CD4-positive, alpha-beta T cell treated with Interferon alpha-2 for 1 hour (primary cell): ENCODE measurements around the gene GAP43.

Experiments
- DNase-seq, 2 donors: peaks; one replicate each; pipeline ENCODE4 v3.0.0-alpha.2; 2020 to 2022

GAP43 gene

DNA sequence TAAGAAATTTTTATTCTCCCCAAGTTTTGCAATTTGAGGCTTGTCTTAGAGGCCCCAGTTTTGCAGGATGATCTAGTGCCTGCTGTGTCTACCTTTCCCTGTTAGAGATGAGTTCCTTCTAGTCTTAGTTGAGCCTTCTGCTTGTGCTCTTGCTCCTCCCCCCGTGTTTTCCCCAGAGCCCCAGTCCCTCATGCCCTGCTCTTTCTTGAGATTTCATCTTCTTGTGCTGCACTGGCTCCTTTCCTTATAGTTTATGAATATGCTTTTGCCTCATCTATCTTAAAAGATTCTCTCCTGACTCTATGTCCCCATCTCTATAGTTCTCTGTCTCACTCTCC is 4.7 kb downstream of the GAP43 start:
- DNase-seq, result no peak

DNA sequence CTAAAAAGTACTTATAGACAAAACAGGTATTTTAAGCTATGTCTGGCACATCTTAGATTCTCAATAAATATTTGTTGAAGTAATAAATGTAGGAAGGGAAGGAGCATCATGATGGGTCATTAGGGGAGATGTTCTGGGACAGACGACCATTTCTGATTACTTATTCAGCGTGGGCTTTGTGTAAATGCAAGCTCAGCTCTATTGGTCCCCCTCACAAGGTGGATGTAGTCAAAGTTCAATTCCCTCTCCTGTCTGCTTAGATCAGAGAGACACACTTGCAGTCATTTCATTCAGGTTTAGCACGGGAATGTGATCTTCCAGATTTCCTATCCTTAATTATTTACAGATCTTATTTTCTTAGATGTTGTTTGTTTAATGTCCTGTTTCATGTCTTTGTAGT is 7.5 kb downstream of the GAP43 start:
- no peak for DNase-seq

DNA sequence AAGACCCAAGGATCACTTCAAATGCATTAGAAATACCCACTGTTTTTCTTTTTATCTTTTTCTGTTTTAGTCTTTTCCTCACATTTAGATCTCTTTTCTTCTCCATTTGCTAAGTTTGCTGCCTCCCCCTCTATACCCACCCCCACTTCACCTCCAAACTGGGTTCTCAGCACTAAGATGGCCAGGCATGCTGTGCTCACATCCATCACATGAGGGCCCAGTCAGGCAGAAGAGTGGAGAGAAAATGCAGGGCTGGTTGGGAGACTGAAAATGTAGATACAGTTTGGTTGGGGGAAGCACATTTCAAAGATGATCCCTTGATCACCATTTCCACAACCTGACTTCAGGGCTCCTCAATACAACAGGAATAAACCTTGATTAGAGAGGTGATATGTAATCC is 8.7 kb downstream of the GAP43 start:
- DNase-seq, result no peak

DNA sequence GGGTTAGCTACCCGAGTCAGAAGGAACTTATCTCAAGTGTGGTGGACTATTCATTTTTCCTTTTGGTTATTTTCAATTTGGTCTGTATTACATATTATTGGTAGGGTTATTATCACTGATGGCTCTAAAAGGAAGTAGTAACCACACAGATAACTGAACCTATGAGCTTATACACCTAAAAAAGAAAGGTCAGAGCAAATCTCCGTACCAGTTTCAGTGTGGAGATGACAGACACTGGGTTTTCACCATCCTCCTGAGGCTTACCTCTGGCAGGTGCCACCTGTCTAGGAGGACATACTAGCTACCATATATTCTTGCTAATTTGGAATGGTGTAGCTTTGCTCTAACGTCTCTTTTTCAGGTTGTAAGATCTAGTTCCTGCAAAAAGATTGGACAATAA is 10.2 kb downstream of the GAP43 start:
- no peak for DNase-seq

GRCh38 chr3:115634052-115634451 is 10.7 kb downstream of the GAP43 start:
- DNase-seq, result no peak

GRCh38 chr3:115635406-115635805 is 12.1 kb downstream of the GAP43 start:
- no peak for DNase-seq

GRCh38 chr3:115638241-115638640 is 14.9 kb downstream of the GAP43 start:
- DNase-seq, result no peak

- DNase-seq, result no peak
Observed at GRCh38 chr3:115638991-115639390, 15.7 kb downstream of the GAP43 start.

DNA sequence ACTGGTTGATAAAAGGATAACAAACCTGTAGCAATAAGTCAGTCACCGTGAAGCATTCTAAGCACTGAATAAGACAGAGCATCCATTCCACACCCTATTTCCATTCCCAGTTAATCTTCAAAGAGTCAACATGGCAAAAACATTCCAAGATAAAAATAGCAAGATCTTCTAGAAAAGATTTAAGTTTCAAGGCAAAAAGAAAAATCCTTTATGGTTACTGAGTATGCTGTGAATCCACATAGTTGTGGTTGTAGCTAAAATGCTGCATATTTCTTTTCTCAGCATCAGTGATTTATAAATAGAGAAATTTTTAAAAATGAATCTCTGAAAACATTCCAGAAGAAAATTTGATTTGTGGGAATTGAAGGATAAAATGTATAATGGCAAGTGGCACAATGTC is 21.1 kb downstream of the GAP43 start:
- no peak for DNase-seq

DNA sequence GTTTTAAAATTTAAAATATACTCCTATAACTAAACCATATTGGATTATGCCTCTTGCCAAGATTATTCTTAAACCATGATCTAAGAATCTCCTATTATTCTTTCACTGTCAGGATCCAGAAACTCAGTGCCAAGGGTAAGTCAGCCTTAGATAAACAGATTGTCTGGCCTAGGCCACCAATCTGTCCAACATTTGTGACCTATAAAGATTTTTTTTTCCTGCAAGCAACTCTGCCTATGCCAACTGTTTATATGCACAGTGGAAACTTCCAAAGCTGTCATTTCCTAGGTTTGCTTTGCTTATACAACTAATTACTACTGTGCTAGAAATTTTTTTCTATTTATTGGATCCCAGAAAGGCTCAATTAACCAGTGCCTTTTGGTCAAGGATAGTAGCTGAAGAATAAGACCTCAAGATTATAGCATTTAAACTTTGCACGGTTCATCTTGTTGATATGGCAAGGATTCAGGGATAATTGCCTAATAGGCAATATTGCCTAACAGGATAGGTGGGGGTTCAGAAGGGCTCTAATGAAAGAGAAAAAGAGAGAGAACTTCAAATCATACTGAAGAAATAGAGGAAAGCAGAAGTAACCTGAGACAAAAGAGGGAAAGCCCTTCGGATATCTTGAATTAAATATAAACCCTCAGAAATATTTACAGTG is 22.8 kb downstream of the GAP43 start:
- DNase-seq, result no peak

- DNase-seq, result no peak
Observed at GRCh38 chr3:115648559-115648958, 25.2 kb downstream of the GAP43 start.

- no peak for DNase-seq
Observed at GRCh38 chr3:115651087-115651486, 27.8 kb downstream of the GAP43 start.

- no peak for DNase-seq
Observed at GRCh38 chr3:115651599-115651998, 28.3 kb downstream of the GAP43 start.

DNA sequence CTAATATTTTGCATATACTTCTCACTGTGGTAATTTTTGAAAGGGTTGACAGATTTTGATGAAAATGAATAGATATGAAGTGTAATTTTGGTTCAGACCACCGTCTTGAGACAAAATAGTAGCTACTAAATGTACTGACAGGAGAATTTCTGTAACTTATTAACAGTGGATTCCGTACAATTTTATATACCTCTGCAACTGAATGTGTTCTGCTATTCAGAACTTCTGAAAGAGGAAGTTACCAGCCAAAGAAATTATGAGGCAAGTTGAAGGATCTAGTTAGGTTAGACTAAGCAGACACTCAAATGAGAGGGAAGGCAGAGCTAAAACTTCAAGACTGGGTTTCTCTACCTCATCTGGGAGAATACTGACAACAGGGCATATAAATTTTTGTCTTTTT is 29.4 kb downstream of the GAP43 start:
- DNase-seq, result no peak

DNA sequence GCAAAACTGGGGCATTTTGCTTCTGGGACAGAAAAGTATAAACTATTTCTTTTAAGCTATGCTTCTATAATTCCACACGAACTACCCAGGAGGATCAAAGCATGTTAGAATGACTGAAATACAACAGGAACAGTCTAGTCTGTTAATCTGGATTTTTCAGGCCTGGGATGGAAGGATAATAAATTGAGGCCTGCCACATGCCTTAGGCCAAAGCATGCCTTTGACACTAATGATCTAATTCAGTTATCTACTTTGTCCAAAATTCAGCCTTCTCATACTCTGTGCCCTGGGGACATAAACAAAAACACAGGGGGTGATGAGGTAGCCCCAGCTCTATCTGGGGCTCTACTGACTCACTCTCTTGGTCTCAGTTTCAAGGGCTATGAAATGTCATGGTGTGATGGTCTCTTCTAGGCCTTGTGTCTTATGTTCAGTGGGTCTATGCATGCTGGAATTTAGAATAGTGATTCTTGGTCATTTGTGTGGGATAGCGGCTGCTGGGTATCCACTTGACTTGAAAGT is 32.5 kb downstream of the GAP43 start:
- DNase-seq, result no peak

DNA sequence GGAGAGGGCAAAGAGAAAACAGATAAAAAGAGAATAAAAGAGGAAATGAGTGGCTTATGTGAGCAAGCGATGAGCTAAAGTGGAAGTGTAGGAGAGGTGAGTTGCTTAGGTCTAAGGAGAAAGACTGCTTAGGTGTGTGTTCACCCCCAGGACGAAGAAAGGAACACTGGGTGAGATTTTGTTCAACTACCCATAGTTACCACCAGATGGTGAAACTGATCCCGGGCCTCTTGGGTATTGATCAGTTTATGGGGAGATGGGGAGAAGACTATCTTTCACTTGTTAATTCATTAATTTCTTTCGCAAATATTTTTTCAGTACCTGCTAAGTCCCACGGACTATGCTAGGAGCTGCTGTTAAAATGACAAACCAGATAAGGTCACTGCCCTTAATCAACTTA is 33.9 kb downstream of the GAP43 start:
- DNase-seq, result no peak

GRCh38 chr3:115658032-115658336 is 34.7 kb downstream of the GAP43 start:
- DNase-seq, result no peak

DNA sequence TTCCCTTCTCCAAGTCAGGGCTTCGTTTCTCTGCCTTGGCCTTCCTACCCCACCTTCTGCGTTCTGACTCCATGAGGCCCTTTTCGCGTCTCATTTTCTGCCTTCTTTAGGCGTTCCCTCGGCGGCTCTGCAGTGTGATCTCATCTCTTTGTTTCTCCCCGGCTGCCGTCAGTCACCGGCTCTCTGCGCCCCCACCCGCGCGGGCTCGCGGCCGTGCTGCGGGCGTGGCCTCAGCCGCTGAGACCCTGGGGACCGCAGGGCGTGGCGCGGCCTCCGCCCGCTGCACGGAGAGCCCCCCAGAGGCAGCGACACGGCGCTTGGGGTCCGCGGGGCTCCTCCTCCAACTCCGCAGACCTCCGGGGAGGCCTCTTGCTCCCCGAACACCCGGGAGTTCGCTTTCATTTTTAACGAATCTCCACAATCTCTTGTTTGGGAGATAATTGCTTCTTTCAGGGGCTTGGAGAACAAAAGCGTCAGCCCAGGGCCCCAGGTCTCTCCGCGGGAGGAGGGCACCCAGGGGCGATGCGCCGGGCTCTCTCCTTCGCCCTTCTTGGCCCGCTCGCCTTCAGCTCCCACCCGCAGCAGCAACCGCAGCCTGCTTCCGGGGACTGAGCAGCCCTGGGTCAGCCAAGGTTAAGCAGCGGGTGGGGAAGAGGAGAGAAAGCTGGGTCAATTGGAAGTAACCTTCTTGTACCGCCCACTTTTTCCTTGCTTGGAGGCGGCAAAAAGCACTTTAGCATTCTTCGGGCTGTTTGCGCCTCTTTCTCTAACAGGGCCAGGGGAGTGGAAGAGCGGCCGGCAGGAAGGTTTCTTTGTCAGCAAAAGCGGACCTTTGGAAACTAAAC is 35.2 kb downstream of the GAP43 start:
- peak; percentile 68 to 71 for DNase-seq

- DNase-seq, result no peak
Observed at GRCh38 chr3:115659253-115660220, 36.2 kb downstream of the GAP43 start.

DNA sequence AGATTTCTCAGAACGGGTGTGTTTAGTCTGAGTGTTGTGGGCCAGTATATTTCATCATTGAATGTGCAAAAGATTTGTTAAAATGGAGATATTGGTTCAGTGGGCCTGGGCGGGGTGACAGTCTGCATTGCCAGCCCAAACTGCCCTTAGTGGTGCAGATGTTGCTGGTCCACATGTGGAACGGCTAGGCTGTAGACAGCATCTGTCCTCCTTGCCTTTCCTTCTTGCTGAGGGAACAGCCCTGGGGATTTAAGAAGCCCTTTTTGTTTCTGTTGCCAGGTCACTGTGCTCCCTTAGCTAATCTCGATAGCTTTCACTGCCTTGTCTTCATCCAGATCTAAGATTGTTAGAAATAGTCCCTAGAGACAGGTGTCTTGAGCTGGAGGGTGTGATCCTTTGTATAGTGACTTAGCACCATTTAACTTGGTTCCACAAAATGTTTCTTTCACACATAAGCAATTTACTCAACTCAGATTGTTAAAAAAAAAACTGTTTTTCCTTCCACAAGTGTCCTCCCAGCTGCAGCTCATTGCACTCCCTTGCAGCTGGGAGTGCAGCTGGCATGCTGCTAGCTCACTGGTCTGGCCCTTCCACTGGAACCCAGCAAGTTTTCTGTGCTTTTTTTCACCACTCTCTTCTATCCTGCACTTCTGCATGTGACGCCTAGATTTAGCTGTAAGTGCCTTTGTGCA is 37.5 kb downstream of the GAP43 start:
- DNase-seq, result no peak

DNA sequence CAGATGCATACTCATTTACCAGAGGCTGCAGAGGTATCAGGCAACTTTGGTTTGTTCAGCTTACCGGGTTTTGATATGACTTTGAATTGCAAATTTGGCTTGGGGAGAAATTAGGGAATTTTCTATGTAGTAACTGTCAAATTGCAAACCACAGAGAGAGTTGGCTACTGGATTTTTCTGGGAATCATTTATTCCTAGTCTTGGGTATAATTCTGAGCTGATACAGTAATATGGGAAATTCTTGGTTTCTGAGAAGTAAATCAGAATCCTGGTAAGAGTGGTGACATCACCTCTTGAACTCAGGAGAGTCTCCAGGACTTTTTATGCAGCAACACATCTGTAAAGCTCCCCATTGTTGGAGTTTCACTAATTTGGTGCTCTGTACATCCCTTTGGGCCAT is 39.0 kb downstream of the GAP43 start:
- no peak for DNase-seq

DNA sequence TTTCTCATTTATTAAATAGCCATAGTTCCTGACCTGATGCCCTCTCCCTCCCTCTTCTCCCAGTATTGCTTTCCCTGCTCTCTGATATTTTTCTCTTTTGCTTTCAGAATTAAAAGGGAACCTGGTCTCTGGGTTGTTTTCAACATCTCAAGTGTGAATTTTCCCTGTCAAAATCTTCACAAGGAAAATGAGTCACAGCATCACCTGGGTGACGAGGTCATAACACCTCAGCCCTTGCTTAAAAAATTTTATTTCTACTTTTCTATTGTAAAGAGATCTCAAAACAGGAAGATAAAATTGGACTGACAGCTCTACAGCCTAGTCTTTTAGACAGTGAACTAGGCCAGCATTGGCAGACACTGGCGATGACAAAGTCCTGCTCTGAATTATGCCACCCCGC is 40.1 kb downstream of the GAP43 start:
- DNase-seq, result no peak

- no peak for DNase-seq
Observed at GRCh38 chr3:115666081-115666480, 42.8 kb downstream of the GAP43 start.
